Measurements from ENCODE around the gene PTPN3. TPM values are rescaled to one million over a fixed set of nuclear protein-coding genes. Genes with fewer than 3 reads are reported as not detected.
A peak's percentile ranks its signal among the peaks of the same experiment; 100 is the strongest.
"Not testable (repeated sequence)": the region's sequence is repeated elsewhere in the genome, so short reads cannot be mapped to it uniquely, and the experiment has no call there.

PTPN3 gene
- polyA plus RNA-seq, 1 donor = 37.5 TPM

GRCh38 chr9:109522106-109522505, 24.0 kb upstream of the PTPN3 start:
- no peaks in the 10 kb centered on the region for H3K36me3 ChIP-seq (ENCODE audit: control insufficient read depth, insufficient read depth, low read length)
- H3K27me3 ChIP-seq (ENCODE audit: control insufficient read depth, insufficient read depth, low read length) = no peaks in the 10 kb centered on the region
- H3K4me3 ChIP-seq (ENCODE audit: low read length) = no peak overlapping the region
- H3K27ac ChIP-seq (ENCODE audit: low read length) = peak overlapping the region; percentile 77
- H3K9me3 ChIP-seq (ENCODE audit: control insufficient read depth, low read depth, low read length) = no peaks in the 10 kb centered on the region
- H3K4me1 ChIP-seq (ENCODE audit: control insufficient read depth, insufficient read depth, low read length) = peaks cover 13% of the 10 kb centered on the region
- no CpG with 5 or more reads among the region's 6 CpGs for WGBS (ENCODE audit: insufficient coverage, low lambda C conversion rate)
- DNase-seq = peak; percentile 70 to 81

GRCh38 chr9:109520475-109521132, 22.5 kb upstream of the PTPN3 start:
- Histone ChIP-seq H3K36me3 (ENCODE audit: control insufficient read depth, insufficient read depth, low read length) (no peaks in the 10 kb centered on the region), H3K27me3 (ENCODE audit: control insufficient read depth, insufficient read depth, low read length) (no peaks in the 10 kb centered on the region), H3K27ac (ENCODE audit: low read length) (no peak overlapping the region), H3K9me3 (ENCODE audit: control insufficient read depth, low read depth, low read length) (no peaks in the 10 kb centered on the region), H3K4me1 (ENCODE audit: control insufficient read depth, insufficient read depth, low read length) (peaks cover 13% of the 10 kb centered on the region), H3K4me3 (ENCODE audit: low read length) (no peak overlapping the region)
- peak; percentile 71 to 78 for DNase-seq
- 40% methylated on average over 1 of the region's 11 CpGs for whole genome bisulfite sequencing (ENCODE audit: insufficient coverage, low lambda C conversion rate)

GRCh38 chr9:109519366-109519765, 21.3 kb upstream of the PTPN3 start:
- Histone ChIP-seq H3K4me1 (ENCODE audit: control insufficient read depth, insufficient read depth, low read length) (peaks cover 13% of the 10 kb centered on the region), H3K27me3 (ENCODE audit: control insufficient read depth, insufficient read depth, low read length) (no peaks in the 10 kb centered on the region), H3K4me3 (ENCODE audit: low read length) (no peak overlapping the region), H3K36me3 (ENCODE audit: control insufficient read depth, insufficient read depth, low read length) (no peaks in the 10 kb centered on the region), H3K27ac (ENCODE audit: low read length) (no peak overlapping the region), H3K9me3 (ENCODE audit: control insufficient read depth, low read depth, low read length) (no peaks in the 10 kb centered on the region)
- DNase-seq = no peak
- no CpG with 5 or more reads among the region's 5 CpGs for WGBS (ENCODE audit: insufficient coverage, low lambda C conversion rate)

- no peak for DNase-seq
- Histone ChIP-seq H3K27ac (ENCODE audit: low read length) (no peak overlapping the region), H3K27me3 (ENCODE audit: control insufficient read depth, insufficient read depth, low read length) (no peaks in the 10 kb centered on the region), H3K4me1 (ENCODE audit: control insufficient read depth, insufficient read depth, low read length) (peaks cover 13% of the 10 kb centered on the region), H3K4me3 (ENCODE audit: low read length) (no peak overlapping the region), H3K9me3 (ENCODE audit: control insufficient read depth, low read depth, low read length) (no peaks in the 10 kb centered on the region), H3K36me3 (ENCODE audit: control insufficient read depth, insufficient read depth, low read length) (no peaks in the 10 kb centered on the region)
- WGBS (ENCODE audit: insufficient coverage, low lambda C conversion rate) = no CpG with 5 or more reads among the region's 4 CpGs
These were observed 20.7 kb upstream of the PTPN3 start for GRCh38 chr9:109518621-109519335.

GRCh38 chr9:109517901-109518377, 19.8 kb upstream of the PTPN3 start:
- Histone ChIP-seq H3K36me3 (ENCODE audit: control insufficient read depth, insufficient read depth, low read length) (no peaks in the 10 kb centered on the region), H3K27ac (ENCODE audit: low read length) (no peak overlapping the region), H3K9me3 (ENCODE audit: control insufficient read depth, low read depth, low read length) (no peaks in the 10 kb centered on the region), H3K4me1 (ENCODE audit: control insufficient read depth, insufficient read depth, low read length) (peaks cover 13% of the 10 kb centered on the region), H3K4me3 (ENCODE audit: low read length) (no peak overlapping the region), H3K27me3 (ENCODE audit: control insufficient read depth, insufficient read depth, low read length) (no peaks in the 10 kb centered on the region)
- no CpG with 5 or more reads among the region's 1 CpG for WGBS (ENCODE audit: insufficient coverage, low lambda C conversion rate)
- DNase-seq = no peak

- Histone ChIP-seq H3K4me3 (ENCODE audit: low read length) (no peak overlapping the region), H3K4me1 (ENCODE audit: control insufficient read depth, insufficient read depth, low read length) (no peaks in the 10 kb centered on the region), H3K9me3 (ENCODE audit: control insufficient read depth, low read depth, low read length) (no peaks in the 10 kb centered on the region), H3K27ac (ENCODE audit: low read length) (no peak overlapping the region), H3K36me3 (ENCODE audit: control insufficient read depth, insufficient read depth, low read length) (no peaks in the 10 kb centered on the region), H3K27me3 (ENCODE audit: control insufficient read depth, insufficient read depth, low read length) (no peaks in the 10 kb centered on the region)
- WGBS (ENCODE audit: insufficient coverage, low lambda C conversion rate) = 100% methylated on average over 2 of the region's 3 CpGs
- no peak for DNase-seq
These were observed 15.8 kb upstream of the PTPN3 start for GRCh38 chr9:109513871-109514270.

- no peak for DNase-seq
- no peaks in the 10 kb centered on the region for H3K27me3 ChIP-seq (ENCODE audit: control insufficient read depth, insufficient read depth, low read length)
- no peaks in the 10 kb centered on the region for H3K36me3 ChIP-seq (ENCODE audit: control insufficient read depth, insufficient read depth, low read length)
- no peak overlapping the region for H3K4me3 ChIP-seq (ENCODE audit: low read length)
- WGBS (ENCODE audit: insufficient coverage, low lambda C conversion rate) = 72% methylated on average over 2 of the region's 4 CpGs
- H3K9me3 ChIP-seq (ENCODE audit: control insufficient read depth, low read depth, low read length) = no peaks in the 10 kb centered on the region
- peaks cover 4% of the 10 kb centered on the region for H3K4me1 ChIP-seq (ENCODE audit: control insufficient read depth, insufficient read depth, low read length)
- H3K27ac ChIP-seq (ENCODE audit: low read length) = no peak overlapping the region
These were observed 14.2 kb upstream of the PTPN3 start for GRCh38 chr9:109512170-109512756.

- Histone ChIP-seq H3K27ac (ENCODE audit: low read length) (no peak overlapping the region), H3K36me3 (ENCODE audit: control insufficient read depth, insufficient read depth, low read length) (no peaks in the 10 kb centered on the region), H3K4me3 (ENCODE audit: low read length) (no peak overlapping the region), H3K4me1 (ENCODE audit: control insufficient read depth, insufficient read depth, low read length) (peaks cover 9% of the 10 kb centered on the region), H3K9me3 (ENCODE audit: control insufficient read depth, low read depth, low read length) (no peaks in the 10 kb centered on the region), H3K27me3 (ENCODE audit: control insufficient read depth, insufficient read depth, low read length) (no peaks in the 10 kb centered on the region)
- DNase-seq = no peak
- 75% methylated on average over 1 of the region's 5 CpGs for WGBS (ENCODE audit: insufficient coverage, low lambda C conversion rate)
These were observed 12.4 kb upstream of the PTPN3 start for GRCh38 chr9:109510506-109510905.

GRCh38 chr9:109510042-109510441, 11.9 kb upstream of the PTPN3 start:
- 83% methylated on average over 1 of the region's 4 CpGs for WGBS (ENCODE audit: insufficient coverage, low lambda C conversion rate)
- not testable (repeated sequence) for H3K36me3 ChIP-seq (ENCODE audit: control insufficient read depth, insufficient read depth, low read length); H3K27ac ChIP-seq (ENCODE audit: low read length); H3K4me3 ChIP-seq (ENCODE audit: low read length); H3K9me3 ChIP-seq (ENCODE audit: control insufficient read depth, low read depth, low read length); DNase-seq; H3K4me1 ChIP-seq (ENCODE audit: control insufficient read depth, insufficient read depth, low read length); H3K27me3 ChIP-seq (ENCODE audit: control insufficient read depth, insufficient read depth, low read length)

- Histone ChIP-seq H3K27ac (ENCODE audit: low read length) (no peak overlapping the region), H3K36me3 (ENCODE audit: control insufficient read depth, insufficient read depth, low read length) (no peaks in the 10 kb centered on the region), H3K9me3 (ENCODE audit: control insufficient read depth, low read depth, low read length) (no peaks in the 10 kb centered on the region), H3K4me1 (ENCODE audit: control insufficient read depth, insufficient read depth, low read length) (peaks cover 9% of the 10 kb centered on the region), H3K27me3 (ENCODE audit: control insufficient read depth, insufficient read depth, low read length) (no peaks in the 10 kb centered on the region), H3K4me3 (ENCODE audit: low read length) (no peak overlapping the region)
- WGBS (ENCODE audit: insufficient coverage, low lambda C conversion rate) = no CpG with 5 or more reads among the region's 4 CpGs
- DNase-seq = no peak
These were observed 11.5 kb upstream of the PTPN3 start for GRCh38 chr9:109509611-109510010.

All from large intestine (tissue), 3 donors.